ENCODE measurements around the gene FDXR. TPM values are rescaled to one million over a fixed set of nuclear protein-coding genes. Genes with fewer than 3 reads are reported as not detected.

Gene FDXR
- polyA plus RNA-seq, 3 donors, result 2.5 to 7.3 (median 6.2) TPM

- H3K4me1 Mint-ChIP-seq, result peaks cover 3% of the 10 kb centered on the region
- Histone ChIP-seq H2AFZ (ENCODE audit: insufficient read depth, low read depth, low read length, poor library complexity, severe bottlenecking) (no peak overlapping the region), H3K4me2 (replicated peaks; ENCODE audit: extremely low read depth, low read length, poor library complexity, severe bottlenecking) (no peak overlapping the region), H3K79me2 (ENCODE audit: insufficient read depth, low read length) (no peaks in the 10 kb centered on the region), H3K9ac (ENCODE audit: insufficient read depth, low read length, poor library complexity, severe bottlenecking) (no peak overlapping the region), H3K9me3 (replicated peaks in 1 of 2; ENCODE audit: control insufficient read depth in 1 of 2, insufficient read depth in 1 of 2, low read length in 2 of 2) (no peaks in the 10 kb centered on the region), H3K27ac (ENCODE audit: low read depth in 1 of 2, low read length in 2 of 2) (no peak overlapping the region), H3K36me3 (replicated peaks in 1 of 2; ENCODE audit: control insufficient read depth in 1 of 2, insufficient read depth in 2 of 2, low read length in 2 of 2) (peaks cover 72 to 99% of the 10 kb centered on the region in 2 donors), H3K4me1 (ENCODE audit: control insufficient read depth in 1 of 2, insufficient read depth in 2 of 2, low read length in 2 of 2) (no peaks in the 10 kb centered on the region), H4K20me1 (ENCODE audit: insufficient read depth, low read length) (peaks cover 55% of the 10 kb centered on the region), H3K4me3 (replicated peaks in 1 of 3; ENCODE audit: low read depth in 2 of 3, low read length in 3 of 3) (no peak overlapping the region), H3K27me3 (ENCODE audit: control insufficient read depth in 2 of 2, insufficient read depth in 2 of 2, low read length in 2 of 2) (no peaks in the 10 kb centered on the region)
- H3K27ac Mint-ChIP-seq, result no peak overlapping the region
- WGBS (ENCODE audit: insufficient coverage), result 97% methylated on average over 6 of the region's 16 CpGs
- no peaks in the 10 kb centered on the region for H3K9me3 Mint-ChIP-seq
- peaks cover 2% of the 10 kb centered on the region in 3 donors for H3K27me3 Mint-ChIP-seq (ENCODE audit: low read depth in 3 of 3)
- peaks cover 84 to 98% of the 10 kb centered on the region in 2 donors for H3K36me3 Mint-ChIP-seq
- no peak for DNase-seq
- TF ChIP-seq CTCF (IDR thresholded peaks at IDR 0.05), result no peak
- intact Hi-C loops (cut with micrococcal nuclease), result no loop called here
- no peak overlapping the region for H3K4me3 Mint-ChIP-seq
Observed at GRCh38 chr17:74819801-74820436, 52.9 kb downstream of the FDXR start.

DNA sequence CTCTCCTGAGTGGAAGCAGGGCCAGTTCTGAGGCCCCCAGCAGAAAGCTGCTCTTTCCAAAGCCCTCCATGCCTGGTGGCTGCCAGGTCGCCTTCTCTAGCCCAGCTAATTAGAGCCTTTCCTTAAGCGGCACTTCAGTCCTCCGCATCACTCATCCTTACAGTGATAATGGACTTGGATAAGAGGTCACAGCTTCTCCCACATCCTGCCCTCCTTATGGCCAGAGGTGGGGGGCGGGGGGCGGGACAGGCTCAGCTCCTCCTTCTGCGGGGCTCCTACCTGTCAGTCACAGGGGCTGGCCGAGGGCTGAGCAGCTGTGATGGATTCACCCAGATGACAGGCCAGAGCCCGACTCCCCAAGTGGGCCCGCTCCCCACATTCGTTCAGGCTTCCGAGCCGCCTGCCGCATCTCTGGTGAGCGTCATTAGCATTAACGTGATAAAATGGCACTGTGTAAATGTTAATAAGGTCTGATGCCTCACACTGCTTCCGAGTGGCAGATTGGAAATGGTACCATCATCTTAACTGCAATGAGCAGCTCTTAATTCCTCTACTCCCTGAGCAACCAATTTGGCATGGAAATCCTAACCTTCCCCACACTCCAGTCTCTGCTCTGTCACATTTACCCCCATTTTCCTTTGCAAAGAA lies 54.4 kb downstream of the FDXR start:
- H3K9ac ChIP-seq (ENCODE audit: insufficient read depth, low read length, poor library complexity, severe bottlenecking), result no peak overlapping the region
- no peak for TF ChIP-seq CTCF (IDR thresholded peaks at IDR 0.05)
- peaks cover 80 to 91% of the 10 kb centered on the region in 2 donors for H3K36me3 Mint-ChIP-seq
- H3K27me3 Mint-ChIP-seq (ENCODE audit: low read depth in 3 of 3), result peaks cover 2% of the 10 kb centered on the region in 3 donors
- H3K27ac Mint-ChIP-seq, result no peak overlapping the region
- intact Hi-C loops (cut with micrococcal nuclease), result no loop called here
- H3K9me3 Mint-ChIP-seq, result no peaks in the 10 kb centered on the region
- H3K4me2 ChIP-seq (replicated peaks; ENCODE audit: extremely low read depth, low read length, poor library complexity, severe bottlenecking), result no peak overlapping the region
- no peak overlapping the region for H3K4me3 Mint-ChIP-seq
- H2AFZ ChIP-seq (ENCODE audit: insufficient read depth, low read depth, low read length, poor library complexity, severe bottlenecking), result no peak overlapping the region
- peaks cover 58% of the 10 kb centered on the region for H4K20me1 ChIP-seq (ENCODE audit: insufficient read depth, low read length)
- no peaks in the 10 kb centered on the region for H3K27me3 ChIP-seq (ENCODE audit: control insufficient read depth in 2 of 2, insufficient read depth in 2 of 2, low read length in 2 of 2)
- H3K4me1 Mint-ChIP-seq, result peaks cover 14% of the 10 kb centered on the region
- H3K79me2 ChIP-seq (ENCODE audit: insufficient read depth, low read length), result no peaks in the 10 kb centered on the region
- H3K36me3 ChIP-seq (replicated peaks in 1 of 2; ENCODE audit: control insufficient read depth in 1 of 2, insufficient read depth in 2 of 2, low read length in 2 of 2), result peaks cover 62 to 88% of the 10 kb centered on the region in 2 donors
- H3K4me3 ChIP-seq (replicated peaks in 1 of 3; ENCODE audit: low read depth in 2 of 3, low read length in 3 of 3), result no peak overlapping the region
- H3K4me1 ChIP-seq (ENCODE audit: control insufficient read depth in 1 of 2, insufficient read depth in 2 of 2, low read length in 2 of 2), result peaks cover 11 to 13% of the 10 kb centered on the region in 2 donors
- no peaks in the 10 kb centered on the region for H3K9me3 ChIP-seq (replicated peaks in 1 of 2; ENCODE audit: control insufficient read depth in 1 of 2, insufficient read depth in 1 of 2, low read length in 2 of 2)
- no peak for DNase-seq
- 93% methylated on average over 12 of the region's 16 CpGs for WGBS (ENCODE audit: insufficient coverage)
- H3K27ac ChIP-seq (ENCODE audit: low read depth in 1 of 2, low read length in 2 of 2), result no peak overlapping the region
